Femur (tissue), 1 donor: ENCODE measurements around the gene LOXHD1.

Experiments
- DNase-seq: peaks from one replicate; pipeline ENCODE4 v3.0.0-alpha.2; 2017

LOXHD1 gene

GRCh38 chr18:46657115-46657955 lies at the start of gene LOXHD1:
LOXHD1 (minus strand) TSS chr18:46657220; CDS start chr18:46657033, 187 bp downstream.
- DNase-seq, result no peak

GRCh38 chr18:46705521-46705920 lies 48.5 kb upstream of the LOXHD1 start:
- no peak for DNase-seq

- no peak for DNase-seq
These were observed 47.8 kb upstream of the LOXHD1 start for GRCh38 chr18:46704816-46705215.

- DNase-seq, result no peak
These were observed 47.2 kb upstream of the LOXHD1 start for GRCh38 chr18:46704189-46704588.

- DNase-seq, result no peak
These were observed 45.5 kb upstream of the LOXHD1 start for GRCh38 chr18:46702471-46702870.

GRCh38 chr18:46700066-46700824 lies 43.2 kb upstream of the LOXHD1 start:
- DNase-seq, result no peak

GRCh38 chr18:46696702-46697101 lies 39.7 kb upstream of the LOXHD1 start:
- no peak for DNase-seq

GRCh38 chr18:46696268-46696667 lies 39.2 kb upstream of the LOXHD1 start:
- DNase-seq, result no peak

- no peak for DNase-seq
These were observed 37.0 kb upstream of the LOXHD1 start for GRCh38 chr18:46693996-46694395.

- DNase-seq, result no peak
These were observed 32.0 kb upstream of the LOXHD1 start for GRCh38 chr18:46688853-46689525.

GRCh38 chr18:46686186-46686585 lies 29.2 kb upstream of the LOXHD1 start:
- no peak for DNase-seq

GRCh38 chr18:46683252-46683651 lies 26.2 kb upstream of the LOXHD1 start:
- no peak for DNase-seq

GRCh38 chr18:46680784-46681695 lies 24.0 kb upstream of the LOXHD1 start:
- no peak for DNase-seq

GRCh38 chr18:46679846-46680598 lies 23.0 kb upstream of the LOXHD1 start:
- DNase-seq, result no peak

GRCh38 chr18:46678785-46679399 lies 21.9 kb upstream of the LOXHD1 start:
- no peak for DNase-seq

- no peak for DNase-seq
These were observed 21.0 kb upstream of the LOXHD1 start for GRCh38 chr18:46678041-46678440.

GRCh38 chr18:46677611-46678010 lies 20.6 kb upstream of the LOXHD1 start:
- no peak for DNase-seq

- DNase-seq, result no peak
These were observed 19.3 kb upstream of the LOXHD1 start for GRCh38 chr18:46676182-46676835.

GRCh38 chr18:46675112-46675511 lies 18.1 kb upstream of the LOXHD1 start:
- DNase-seq, result no peak
